A673 (cell line): ENCODE data around the gene FAM32A. TPM values are rescaled to one million over a fixed set of nuclear protein-coding genes. Genes with fewer than 3 reads are reported as not detected.

Source experiments
- BruUV-seq: library from RNA; stranded (reverse); fragments of 400-500 nt; replicated peaks from 2 replicates; lab custom pipeline; 2021; lab: Mats Ljungman, UMichigan
- CTCF ChIA-PET: fragments of 300-600 bp; sonication (Branson Sonifier 250); formaldehyde crosslinking; loops from one replicate; lab custom pipeline; 2022; ENCODE audit warnings: antibody characterized with exemption; lab: Charles Lee
- POLR2A ChIA-PET: fragments of 300-600 bp; sonication (Branson Sonifier 250); formaldehyde crosslinking; loops from one replicate; lab custom pipeline; 2022; ENCODE audit warnings: antibody characterized with exemption; ENCODE audit not compliant: low non-redundant PET; lab: Charles Lee
- DNase-seq: peaks from one replicate; pipeline ENCODE4 v3.0.0-alpha.2; 2015; ENCODE audit warnings: low spot score
- H3K27ac ChIP-seq: fragments of 200-600 bp; sonication (generic); 2 replicates; pipeline ENCODE4 v1.5.1; 2016; ENCODE audit warnings: mixed run types, low read depth, mild to moderate bottlenecking, mixed read lengths, antibody characterized with exemption, low read length; ENCODE audit not compliant: poor library complexity, severe bottlenecking
- H3K27me3 ChIP-seq: fragments of 200-600 bp; sonication (generic); replicated peaks from 2 replicates; pipeline ENCODE4 v1.6.1; 2017; ENCODE audit warnings: mixed run types, low read depth, mild to moderate bottlenecking, mixed read lengths, antibody characterized with exemption, low read length; ENCODE audit not compliant: insufficient read depth, poor library complexity
- H3K36me3 ChIP-seq: fragments of 200-600 bp; sonication (generic); 2 replicates; pipeline ENCODE4 v1.6.1; 2016; ENCODE audit warnings: mixed run types, mild to moderate bottlenecking, mixed read lengths, antibody characterized with exemption, low read length; ENCODE audit not compliant: insufficient read depth, poor library complexity, severe bottlenecking
- H3K4me1 ChIP-seq: fragments of 200-600 bp; sonication (generic); 2 replicates; pipeline ENCODE4 v1.6.1; 2017; ENCODE audit warnings: mixed run types, mild to moderate bottlenecking, mixed read lengths, antibody characterized with exemption, low read length; ENCODE audit not compliant: insufficient read depth, poor library complexity, severe bottlenecking
- H3K4me3 ChIP-seq: fragments of 200-600 bp; sonication (generic); 2 replicates; pipeline ENCODE4 v1.5.1; 2016; ENCODE audit warnings: low read depth, mixed run types, mild to moderate bottlenecking, mixed read lengths, low read length; ENCODE audit not compliant: poor library complexity, severe bottlenecking
- H3K9me3 ChIP-seq: fragments of 200-600 bp; sonication (generic); 2 replicates; pipeline ENCODE4 v1.6.1; 2016; ENCODE audit warnings: mixed run types, low read depth, mild to moderate bottlenecking, mixed read lengths, antibody characterized with exemption, low read length; ENCODE audit not compliant: poor library complexity, severe bottlenecking
- EZH2 ChIP-seq: fragments of 200-600 bp; sonication (generic); IDR thresholded peaks from 2 replicates; pipeline ENCODE4 v1.6.1; 2017; ENCODE audit warnings: borderline replicate concordance, low read depth, mild to moderate bottlenecking, mixed read lengths, antibody characterized with exemption, low read length; ENCODE audit not compliant: poor library complexity, severe bottlenecking
- intact Hi-C: fragments of 100-400 bp; cut with micrococcal nuclease; formaldehyde crosslinking; loops from one replicate; pipeline ENCODE4 v1.10.0; 2022; ENCODE audit not compliant: unreplicated experiment
- total RNA-seq: library from RNA; stranded (reverse); gene quantifications from 2 replicates; pipeline ENCODE4 v1.2.3, GENCODE V29; 2021
- TF ChIP-seq, protein P1 (sequence below): fragments of 300-800, 200-600 bp; sonication (generic); conservative IDR thresholded peaks from 2 replicates; pipeline ENCODE4 v1.5.1; 2017; ENCODE audit warnings: low read depth, mild to moderate bottlenecking, antibody characterized with exemption, low read length, moderate library complexity, mixed read lengths

The FAM32A gene
- total RNA-seq, 1 experiment from 2014 or later, result 93.2 TPM

DNA sequence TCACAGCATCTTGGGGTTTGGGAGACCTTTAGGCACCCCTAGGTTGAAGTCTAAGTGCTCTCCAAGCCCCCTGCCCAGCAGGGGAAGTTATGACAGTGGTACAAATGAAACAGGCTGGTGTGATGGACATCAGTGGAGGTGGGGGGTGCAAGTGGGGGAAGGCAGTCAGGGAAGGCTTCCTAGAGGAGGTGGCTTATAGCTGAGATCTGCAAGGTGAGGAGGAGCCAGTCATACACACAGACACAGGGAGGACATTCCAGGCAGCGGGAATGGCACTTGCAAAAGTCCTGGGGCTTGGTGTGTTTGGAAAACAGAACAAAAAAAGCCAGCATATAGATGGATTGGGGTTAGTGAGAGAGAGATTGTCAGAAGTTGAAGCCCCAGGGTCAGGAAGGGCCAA is 30.1 kb upstream of the FAM32A start:
- BruUV-seq, result no TSS peak
- intact Hi-C loops, result no loop called here
- no peak for DNase-seq
- H3K4me3 ChIP-seq, result no peak overlapping the region
- no peaks in the 10 kb centered on the region for H3K9me3 ChIP-seq
- H3K27ac ChIP-seq, result no peak overlapping the region
- CTCF ChIA-PET, result no interaction called here
- H3K4me1 ChIP-seq, result no peaks in the 10 kb centered on the region
- POLR2A ChIA-PET, result no interaction called here
- TF ChIP-seq, protein P1, sequence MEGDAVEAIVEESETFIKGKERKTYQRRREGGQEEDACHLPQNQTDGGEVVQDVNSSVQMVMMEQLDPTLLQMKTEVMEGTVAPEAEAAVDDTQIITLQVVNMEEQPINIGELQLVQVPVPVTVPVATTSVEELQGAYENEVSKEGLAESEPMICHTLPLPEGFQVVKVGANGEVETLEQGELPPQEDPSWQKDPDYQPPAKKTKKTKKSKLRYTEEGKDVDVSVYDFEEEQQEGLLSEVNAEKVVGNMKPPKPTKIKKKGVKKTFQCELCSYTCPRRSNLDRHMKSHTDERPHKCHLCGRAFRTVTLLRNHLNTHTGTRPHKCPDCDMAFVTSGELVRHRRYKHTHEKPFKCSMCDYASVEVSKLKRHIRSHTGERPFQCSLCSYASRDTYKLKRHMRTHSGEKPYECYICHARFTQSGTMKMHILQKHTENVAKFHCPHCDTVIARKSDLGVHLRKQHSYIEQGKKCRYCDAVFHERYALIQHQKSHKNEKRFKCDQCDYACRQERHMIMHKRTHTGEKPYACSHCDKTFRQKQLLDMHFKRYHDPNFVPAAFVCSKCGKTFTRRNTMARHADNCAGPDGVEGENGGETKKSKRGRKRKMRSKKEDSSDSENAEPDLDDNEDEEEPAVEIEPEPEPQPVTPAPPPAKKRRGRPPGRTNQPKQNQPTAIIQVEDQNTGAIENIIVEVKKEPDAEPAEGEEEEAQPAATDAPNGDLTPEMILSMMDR, result no peak
- TF ChIP-seq EZH2, result no peak
- H3K36me3 ChIP-seq, result no peaks in the 10 kb centered on the region
- H3K27me3 ChIP-seq, result no peaks in the 10 kb centered on the region

DNA sequence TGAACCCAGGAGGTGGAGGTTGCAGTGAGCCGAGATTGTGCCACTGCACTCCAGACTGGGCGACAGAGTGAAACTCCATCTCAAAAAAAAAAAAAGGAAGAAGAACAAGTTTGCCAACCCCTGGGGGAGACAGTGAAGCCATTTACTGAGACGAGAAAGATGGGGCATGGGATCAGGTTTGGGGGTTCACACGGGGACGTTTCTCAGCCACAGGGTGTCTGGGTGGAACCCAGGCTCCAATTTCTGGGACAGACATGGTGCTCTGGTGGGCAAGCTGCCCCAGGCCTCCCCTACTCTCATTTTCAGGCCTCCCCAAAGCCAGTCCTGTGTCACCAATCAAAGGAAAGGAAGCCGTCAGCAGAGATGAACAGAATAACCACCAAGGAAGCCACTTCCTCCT is 28.3 kb upstream of the FAM32A start:
- BruUV-seq, result no TSS peak
- H3K4me1 ChIP-seq, result no peaks in the 10 kb centered on the region
- H3K27me3 ChIP-seq, result no peaks in the 10 kb centered on the region
- H3K4me3 ChIP-seq, result no peak overlapping the region
- POLR2A ChIA-PET, result interaction anchor here (0.7 kb wide), 1 partner anchor 59 kb away, joined by 10 read pairs; no protein-coding TSS in a partner anchor
- no peak overlapping the region for H3K27ac ChIP-seq
- DNase-seq, result no peak
- intact Hi-C loops, result no loop called here
- H3K36me3 ChIP-seq, result no peaks in the 10 kb centered on the region
- H3K9me3 ChIP-seq, result no peaks in the 10 kb centered on the region
- CTCF ChIA-PET, result no interaction called here
- TF ChIP-seq, protein P1, result no peak
- TF ChIP-seq EZH2, result no peak

DNA sequence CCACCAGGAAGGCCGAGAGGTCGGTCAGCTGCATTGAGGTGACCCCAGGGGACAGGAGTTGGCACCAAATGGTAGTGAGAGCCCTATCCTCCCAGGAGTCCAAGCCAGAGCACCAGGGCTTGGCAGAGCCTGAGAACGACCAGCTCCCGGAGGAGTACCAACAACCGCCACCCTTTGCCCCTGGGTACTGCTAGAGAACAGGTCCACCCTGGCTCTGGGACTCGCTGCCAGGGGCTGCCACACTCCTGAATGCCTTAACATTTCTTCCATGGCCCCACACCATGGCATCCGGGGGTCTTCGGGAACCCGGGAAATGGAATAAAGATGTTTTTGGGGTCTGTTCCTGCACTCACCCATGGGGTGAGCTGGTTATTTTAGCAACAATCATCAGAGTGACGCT is 27.6 kb upstream of the FAM32A start:
- Histone ChIP-seq H3K4me3 (no peak overlapping the region), H3K36me3 (no peaks in the 10 kb centered on the region), H3K9me3 (no peaks in the 10 kb centered on the region), H3K4me1 (no peaks in the 10 kb centered on the region), H3K27ac (no peak overlapping the region), H3K27me3 (no peaks in the 10 kb centered on the region)
- ChIA-PET POLR2A (no interaction called here), CTCF (no interaction called here)
- BruUV-seq, result no TSS peak
- TF ChIP-seq EZH2, result no peak
- TF ChIP-seq, protein P1, result no peak
- intact Hi-C loops, result no loop called here
- DNase-seq, result no peak
